ENCODE data around the gene TEX19.
"Not testable (repeated sequence)": the region's sequence is repeated elsewhere in the genome, so short reads cannot be mapped to it uniquely, and the experiment has no call there.

Gene TEX19

GRCh38 chr17:82376042-82376730 is 17.1 kb downstream of the TEX19 start:
- no peak for TF ChIP-seq CTCF (conservative IDR thresholded peaks at IDR 0.05; ENCODE audit: control insufficient read depth, insufficient read depth, low read depth, low read length)
- DNase-seq (ENCODE audit: low read depth), result no peak
- no peak overlapping the region for H3K4me3 ChIP-seq (ENCODE audit: control insufficient read depth, low read depth, low read length)

- not testable (repeated sequence) for H3K4me3 ChIP-seq (ENCODE audit: control insufficient read depth, low read depth, low read length); DNase-seq (ENCODE audit: low read depth)
These were observed 18.2 kb downstream of the TEX19 start for GRCh38 chr17:82377294-82377693.

- no peak for DNase-seq (ENCODE audit: low read depth)
- TF ChIP-seq CTCF (conservative IDR thresholded peaks at IDR 0.05; ENCODE audit: control insufficient read depth, insufficient read depth, low read depth, low read length), result no peak
- H3K4me3 ChIP-seq (ENCODE audit: control insufficient read depth, low read depth, low read length), result no peak overlapping the region
These were observed 19.1 kb downstream of the TEX19 start for GRCh38 chr17:82377924-82378740.

- no peak for DNase-seq (ENCODE audit: low read depth)
- no peak overlapping the region for H3K4me3 ChIP-seq (ENCODE audit: control insufficient read depth, low read depth, low read length)
- TF ChIP-seq CTCF (conservative IDR thresholded peaks at IDR 0.05; ENCODE audit: control insufficient read depth, insufficient read depth, low read depth, low read length), result no peak
These were observed 19.6 kb downstream of the TEX19 start for GRCh38 chr17:82378741-82379021.

- H3K4me3 ChIP-seq (ENCODE audit: control insufficient read depth, low read depth, low read length), result peak overlapping the region; percentile 2
- DNase-seq (ENCODE audit: low read depth), result peak; percentile 74
- TF ChIP-seq CTCF (conservative IDR thresholded peaks at IDR 0.05; ENCODE audit: control insufficient read depth, insufficient read depth, low read depth, low read length), result no peak
These were observed 22.0 kb downstream of the TEX19 start for GRCh38 chr17:82380860-82381702.

- peak; percentile 16 for DNase-seq (ENCODE audit: low read depth)
- H3K4me3 ChIP-seq (ENCODE audit: control insufficient read depth, low read depth, low read length), result not testable (repeated sequence)
These were observed 22.6 kb downstream of the TEX19 start for GRCh38 chr17:82381703-82382009.

- not testable (repeated sequence) for DNase-seq (ENCODE audit: low read depth); H3K4me3 ChIP-seq (ENCODE audit: control insufficient read depth, low read depth, low read length)
These were observed 23.3 kb downstream of the TEX19 start for GRCh38 chr17:82382220-82382932.

GRCh38 chr17:82382933-82383255 is 23.8 kb downstream of the TEX19 start:
- TF ChIP-seq CTCF (conservative IDR thresholded peaks at IDR 0.05; ENCODE audit: control insufficient read depth, insufficient read depth, low read depth, low read length), result no peak
- DNase-seq (ENCODE audit: low read depth), result no peak
- H3K4me3 ChIP-seq (ENCODE audit: control insufficient read depth, low read depth, low read length), result no peak overlapping the region

All from fibroblast of mammary gland (primary cell).